Loucy (cell line): ENCODE measurements around the gene OGFR.

ENCODE experiments used
- H2AFZ ChIP-seq: fragments of 200-600 bp; sonication (generic); 2 replicates; pipeline ENCODE4 v1.6.0; 2016; ENCODE audit warnings: antibody characterized with exemption, mild to moderate bottlenecking, low read length, moderate library complexity
- H3F3A ChIP-seq: fragments of 200-600 bp; 2 replicates; pipeline ENCODE4 v1.6.0; 2016; ENCODE audit warnings: antibody characterized with exemption, low read depth, mild to moderate bottlenecking
- H3K27me3 ChIP-seq: fragments of 200-600 bp; sonication (generic); 2 replicates; pipeline ENCODE4 v1.6.1; 2014; ENCODE audit warnings: low read length, mild to moderate bottlenecking; ENCODE audit not compliant: insufficient read depth, poor library complexity, severe bottlenecking
- H3K36me3 ChIP-seq: fragments of 200-600 bp; sonication (generic); 2 replicates; pipeline ENCODE4 v1.6.1; 2016; ENCODE audit warnings: low read length; ENCODE audit not compliant: insufficient read depth
- H3K4me1 ChIP-seq: fragments of 200-600 bp; sonication (generic); 2 replicates; pipeline ENCODE4 v1.5.1; 2014; ENCODE audit warnings: low read length, mild to moderate bottlenecking; ENCODE audit not compliant: insufficient read depth, poor library complexity, severe bottlenecking
- H3K4me2 ChIP-seq: fragments of 200-600 bp; sonication (generic); 2 replicates; pipeline ENCODE4 v1.6.0; 2014; ENCODE audit warnings: antibody characterized with exemption, low read length, low read depth, mild to moderate bottlenecking; ENCODE audit not compliant: poor library complexity, severe bottlenecking
- H3K4me3 ChIP-seq: fragments of 200-600 bp; sonication (generic); 2 replicates; pipeline ENCODE4 v1.5.1; 2014; ENCODE audit warnings: low read length, mild to moderate bottlenecking, mixed read lengths; ENCODE audit not compliant: poor library complexity, severe bottlenecking
- H3K79me2 ChIP-seq: fragments of 200-600 bp; sonication (generic); 2 replicates; pipeline ENCODE4 v1.6.1; 2014; ENCODE audit warnings: low read length; ENCODE audit not compliant: insufficient read depth
- H3K9ac ChIP-seq: fragments of 200-600 bp; sonication (generic); 2 replicates; pipeline ENCODE4 v1.6.0; 2014; ENCODE audit warnings: mild to moderate bottlenecking, low read depth, low read length, moderate library complexity; ENCODE audit not compliant: poor library complexity, severe bottlenecking
- H3K9me2 ChIP-seq: fragments of 200-600 bp; sonication (generic); replicated peaks from 2 replicates; pipeline ENCODE4 v1.6.1; 2016; ENCODE audit warnings: low read depth, low read length, mixed read lengths
- H3K9me3 ChIP-seq: fragments of 200-600 bp; sonication (generic); 2 replicates; pipeline ENCODE4 v1.6.1; 2014; ENCODE audit warnings: mild to moderate bottlenecking, antibody characterized with exemption, low read length, low read depth; ENCODE audit not compliant: insufficient read depth
- H4K20me1 ChIP-seq: fragments of 200-600 bp; sonication (generic); 2 replicates; pipeline ENCODE4 v1.6.0; 2014; ENCODE audit warnings: antibody characterized with exemption, low read length, mild to moderate bottlenecking; ENCODE audit not compliant: insufficient read depth, poor library complexity, severe bottlenecking
- EZH2phosphoT487 ChIP-seq: fragments of 200-600 bp; IDR thresholded peaks from 2 replicates; pipeline ENCODE4 v1.6.1; 2018; ENCODE audit warnings: antibody characterized with exemption, mild to moderate bottlenecking, moderate library complexity, borderline replicate concordance
- TF ChIP-seq, protein P1 (sequence below): fragments of 200-600 bp; sonication (generic); conservative IDR thresholded peaks from 2 replicates; pipeline ENCODE4 v1.5.1; 2014; ENCODE audit warnings: mild to moderate bottlenecking, antibody characterized with exemption, low read length

The OGFR gene

DNA sequence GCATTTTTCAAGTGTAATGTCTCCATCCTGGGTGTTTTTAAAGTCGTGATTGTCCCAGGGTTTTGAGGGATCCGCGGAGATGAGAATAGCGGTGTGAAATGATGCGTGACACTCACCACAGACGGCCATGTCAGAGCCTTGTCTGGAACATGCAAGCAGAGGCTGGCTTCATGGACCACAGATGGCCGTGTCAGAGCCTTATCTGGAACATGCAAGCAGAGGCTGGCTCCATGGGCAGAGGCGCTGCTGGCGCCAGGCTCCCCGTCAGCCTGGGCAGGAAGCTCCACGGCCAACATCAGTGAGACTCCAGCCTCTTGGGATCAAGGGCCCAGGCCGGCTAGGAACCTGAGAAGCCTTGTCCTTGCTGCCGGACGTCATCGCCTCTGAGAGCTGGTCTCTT is 16.0 kb upstream of the OGFR start:
- Histone ChIP-seq H3K9ac (no peak overlapping the region), H2AFZ (no peak overlapping the region), H3K4me1 (peaks cover 9% of the 10 kb centered on the region), H3K9me3 (no peaks in the 10 kb centered on the region), H4K20me1 (no peaks in the 10 kb centered on the region), H3K36me3 (no peaks in the 10 kb centered on the region), H3K27me3 (no peaks in the 10 kb centered on the region), H3K4me3 (no peak overlapping the region), H3K9me2 (no peaks in the 10 kb centered on the region), H3K79me2 (no peaks in the 10 kb centered on the region), H3F3A (no peaks in the 10 kb centered on the region), H3K4me2 (no peak overlapping the region)
- TF ChIP-seq, protein P1, sequence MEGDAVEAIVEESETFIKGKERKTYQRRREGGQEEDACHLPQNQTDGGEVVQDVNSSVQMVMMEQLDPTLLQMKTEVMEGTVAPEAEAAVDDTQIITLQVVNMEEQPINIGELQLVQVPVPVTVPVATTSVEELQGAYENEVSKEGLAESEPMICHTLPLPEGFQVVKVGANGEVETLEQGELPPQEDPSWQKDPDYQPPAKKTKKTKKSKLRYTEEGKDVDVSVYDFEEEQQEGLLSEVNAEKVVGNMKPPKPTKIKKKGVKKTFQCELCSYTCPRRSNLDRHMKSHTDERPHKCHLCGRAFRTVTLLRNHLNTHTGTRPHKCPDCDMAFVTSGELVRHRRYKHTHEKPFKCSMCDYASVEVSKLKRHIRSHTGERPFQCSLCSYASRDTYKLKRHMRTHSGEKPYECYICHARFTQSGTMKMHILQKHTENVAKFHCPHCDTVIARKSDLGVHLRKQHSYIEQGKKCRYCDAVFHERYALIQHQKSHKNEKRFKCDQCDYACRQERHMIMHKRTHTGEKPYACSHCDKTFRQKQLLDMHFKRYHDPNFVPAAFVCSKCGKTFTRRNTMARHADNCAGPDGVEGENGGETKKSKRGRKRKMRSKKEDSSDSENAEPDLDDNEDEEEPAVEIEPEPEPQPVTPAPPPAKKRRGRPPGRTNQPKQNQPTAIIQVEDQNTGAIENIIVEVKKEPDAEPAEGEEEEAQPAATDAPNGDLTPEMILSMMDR, result no peak
- TF ChIP-seq EZH2phosphoT487, result no peak

DNA sequence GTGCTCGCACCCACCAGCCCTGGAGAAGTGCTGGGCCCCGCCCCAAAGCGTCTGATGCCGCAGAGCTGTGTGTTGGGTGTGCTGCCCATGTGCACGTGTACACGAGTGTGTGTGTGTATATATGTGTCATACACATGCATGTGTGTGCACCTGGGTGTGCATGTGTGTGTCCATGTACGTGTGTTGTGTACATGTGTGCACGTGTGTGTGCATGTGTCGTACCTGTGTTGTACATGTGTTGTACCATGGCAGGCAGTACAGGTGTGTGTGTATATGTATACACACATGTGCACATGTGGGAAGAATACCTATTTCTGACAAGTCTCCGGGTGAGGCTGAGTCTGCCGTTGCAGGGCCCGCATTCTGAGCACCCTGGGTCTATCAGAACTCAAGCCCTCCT is 14.6 kb upstream of the OGFR start:
- no peak overlapping the region for H3K4me2 ChIP-seq
- no peaks in the 10 kb centered on the region for H3K36me3 ChIP-seq
- no peaks in the 10 kb centered on the region for H3K9me3 ChIP-seq
- H3K9ac ChIP-seq, result no peak overlapping the region
- H3K79me2 ChIP-seq, result no peaks in the 10 kb centered on the region
- H3K4me1 ChIP-seq, result peaks cover 12% of the 10 kb centered on the region
- H3K4me3 ChIP-seq, result no peak overlapping the region
- TF ChIP-seq, protein P1, result no peak
- no peak for TF ChIP-seq EZH2phosphoT487
- no peaks in the 10 kb centered on the region for H4K20me1 ChIP-seq
- H3K27me3 ChIP-seq, result no peaks in the 10 kb centered on the region
- no peaks in the 10 kb centered on the region for H3K9me2 ChIP-seq
- no peaks in the 10 kb centered on the region for H3F3A ChIP-seq
- H2AFZ ChIP-seq, result no peak overlapping the region

DNA sequence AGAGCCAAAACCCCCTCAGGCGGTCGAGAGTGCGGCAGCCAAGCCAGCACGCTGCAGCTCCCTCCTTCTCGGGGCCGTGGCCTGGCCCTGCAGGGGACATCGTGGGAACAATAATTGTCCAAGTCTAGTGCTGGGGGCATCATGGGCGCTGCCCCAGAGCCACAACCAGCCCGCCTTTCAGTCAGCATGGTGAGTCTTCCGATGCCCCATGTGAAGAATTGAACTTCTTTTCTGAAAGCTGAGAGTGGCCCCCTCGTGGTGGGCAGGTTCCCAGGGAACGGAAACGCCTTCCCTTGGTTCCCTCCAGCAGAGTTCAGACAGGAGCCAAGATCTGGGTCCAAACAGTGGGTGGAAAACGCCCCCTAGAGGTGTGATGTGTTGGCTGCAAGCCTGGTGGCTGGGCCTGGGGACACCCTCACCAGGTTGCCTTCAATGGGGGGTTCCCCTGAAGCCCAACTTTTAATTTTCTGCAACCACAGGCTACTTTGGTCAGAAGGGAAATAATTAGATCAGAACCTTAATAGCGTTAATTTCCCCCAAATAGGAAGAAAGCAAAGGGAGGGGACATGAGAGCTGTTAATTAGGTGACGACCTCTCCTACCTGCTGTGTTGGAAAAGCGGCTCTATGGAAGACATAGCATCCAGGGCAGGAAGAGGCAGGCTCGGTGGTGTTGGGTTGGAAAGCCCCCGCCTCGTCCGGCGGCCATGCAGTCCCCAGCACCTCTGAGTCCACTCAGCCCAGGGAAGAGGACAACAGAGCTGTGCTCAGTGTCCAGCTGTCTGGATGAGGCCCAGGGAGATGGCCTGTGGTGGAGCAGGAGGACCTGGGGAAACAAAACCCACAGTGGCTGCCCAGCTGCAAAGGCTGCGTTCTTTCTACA is 13.1 kb upstream of the OGFR start:
- Histone ChIP-seq H3K36me3 (no peaks in the 10 kb centered on the region), H3K4me3 (no peak overlapping the region), H3F3A (peaks cover 3% of the 10 kb centered on the region; the same call in 1 of the 2 replicates), H3K9me3 (no peaks in the 10 kb centered on the region), H3K4me2 (peak overlapping the region; percentile 44), H3K9ac (no peak overlapping the region), H3K9me2 (no peaks in the 10 kb centered on the region), H4K20me1 (no peaks in the 10 kb centered on the region), H3K27me3 (no peaks in the 10 kb centered on the region), H3K79me2 (no peaks in the 10 kb centered on the region), H3K4me1 (peaks cover 16% of the 10 kb centered on the region), H2AFZ (0 out of 2 replicates have a peak overlapping the region, but pooled peaks have one; percentile 59)
- TF ChIP-seq EZH2phosphoT487, result no peak
- TF ChIP-seq, protein P1, result peak; percentile 99
